ENCODE data around the gene LILRA1.
A peak's percentile ranks its signal among the peaks of the same experiment; 100 is the strongest.
"Not testable (repeated sequence)": the region's sequence is repeated elsewhere in the genome, so short reads cannot be mapped to it uniquely, and the experiment has no call there.

Gene LILRA1

DNA sequence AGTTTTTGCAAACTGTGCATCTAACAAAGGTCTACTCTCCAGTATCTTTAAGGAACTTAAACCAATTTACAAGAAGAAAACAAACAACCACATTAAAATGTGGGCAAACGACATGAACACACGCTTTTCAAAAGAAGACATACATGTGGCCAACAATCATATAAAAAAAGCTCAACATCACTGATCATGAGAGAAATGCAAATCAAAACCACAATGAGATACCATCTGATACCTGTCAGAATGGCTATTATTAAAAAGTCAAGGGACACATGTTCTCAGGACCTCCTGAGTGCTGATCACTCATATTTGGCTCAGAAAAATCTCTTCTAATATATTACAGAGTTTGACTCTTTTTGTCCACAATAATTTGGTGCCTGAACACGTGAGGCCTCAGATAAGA lies 22.6 kb downstream of the LILRA1 start:
- DNase-seq (ENCODE audit: low spot score), result no peak
- no peak overlapping the region for H3K27ac ChIP-seq
- TF ChIP-seq, protein P1, sequence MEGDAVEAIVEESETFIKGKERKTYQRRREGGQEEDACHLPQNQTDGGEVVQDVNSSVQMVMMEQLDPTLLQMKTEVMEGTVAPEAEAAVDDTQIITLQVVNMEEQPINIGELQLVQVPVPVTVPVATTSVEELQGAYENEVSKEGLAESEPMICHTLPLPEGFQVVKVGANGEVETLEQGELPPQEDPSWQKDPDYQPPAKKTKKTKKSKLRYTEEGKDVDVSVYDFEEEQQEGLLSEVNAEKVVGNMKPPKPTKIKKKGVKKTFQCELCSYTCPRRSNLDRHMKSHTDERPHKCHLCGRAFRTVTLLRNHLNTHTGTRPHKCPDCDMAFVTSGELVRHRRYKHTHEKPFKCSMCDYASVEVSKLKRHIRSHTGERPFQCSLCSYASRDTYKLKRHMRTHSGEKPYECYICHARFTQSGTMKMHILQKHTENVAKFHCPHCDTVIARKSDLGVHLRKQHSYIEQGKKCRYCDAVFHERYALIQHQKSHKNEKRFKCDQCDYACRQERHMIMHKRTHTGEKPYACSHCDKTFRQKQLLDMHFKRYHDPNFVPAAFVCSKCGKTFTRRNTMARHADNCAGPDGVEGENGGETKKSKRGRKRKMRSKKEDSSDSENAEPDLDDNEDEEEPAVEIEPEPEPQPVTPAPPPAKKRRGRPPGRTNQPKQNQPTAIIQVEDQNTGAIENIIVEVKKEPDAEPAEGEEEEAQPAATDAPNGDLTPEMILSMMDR (IDR thresholded peaks at IDR 0.05), result no peak
- no peak overlapping the region for H3K4me3 ChIP-seq

DNA sequence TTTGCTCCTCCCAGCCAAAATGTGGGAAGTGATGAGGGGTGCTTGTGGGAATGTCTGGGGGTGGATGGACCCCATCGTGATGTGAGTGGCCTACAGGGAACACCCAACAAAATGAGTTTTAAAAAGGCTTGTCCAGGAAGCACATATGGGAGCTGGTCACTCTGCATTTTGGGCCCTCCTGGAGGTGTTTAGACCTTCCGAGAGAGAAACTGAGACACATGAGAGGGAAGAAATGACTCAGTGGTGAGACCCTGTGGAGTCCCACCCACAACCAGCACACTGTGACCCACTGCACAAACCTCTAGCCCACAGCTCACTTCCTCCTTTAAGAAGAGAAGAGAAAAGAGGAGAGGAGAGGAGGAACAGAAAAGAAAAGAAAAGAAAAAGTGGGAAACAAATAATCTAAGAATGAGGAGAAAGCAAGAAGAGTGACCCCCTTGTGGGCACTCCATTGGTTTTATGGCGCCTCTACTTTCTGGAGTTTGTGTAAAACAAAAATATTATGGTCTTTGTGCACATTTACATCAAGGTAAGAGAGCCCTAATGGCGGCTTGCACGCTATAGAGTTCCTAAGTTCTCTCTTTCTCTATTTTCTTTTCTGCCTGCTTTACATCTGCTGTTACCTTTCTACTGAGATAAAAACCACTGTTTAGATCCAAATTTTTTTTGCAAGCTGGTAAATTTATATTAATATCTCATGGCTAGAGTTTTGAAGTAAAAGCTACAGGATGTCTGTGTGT lies 23.6 kb downstream of the LILRA1 start:
- Histone ChIP-seq H3K4me3 (no peak overlapping the region), H3K27ac (no peak overlapping the region)

GRCh38 chr19:54620464-54620863 lies 27.0 kb downstream of the LILRA1 start:
- Histone ChIP-seq H3K27ac (no peak overlapping the region), H3K4me3 (no peak overlapping the region)
- TF ChIP-seq, protein P1 (IDR thresholded peaks at IDR 0.05), result no peak
- DNase-seq (ENCODE audit: low spot score), result no peak

More for the DNA sequence above, 23.6 kb downstream of the LILRA1 start:
- DNase-seq (ENCODE audit: low spot score), result no peak
- TF ChIP-seq, protein P1 (IDR thresholded peaks at IDR 0.05), result no peak

DNA sequence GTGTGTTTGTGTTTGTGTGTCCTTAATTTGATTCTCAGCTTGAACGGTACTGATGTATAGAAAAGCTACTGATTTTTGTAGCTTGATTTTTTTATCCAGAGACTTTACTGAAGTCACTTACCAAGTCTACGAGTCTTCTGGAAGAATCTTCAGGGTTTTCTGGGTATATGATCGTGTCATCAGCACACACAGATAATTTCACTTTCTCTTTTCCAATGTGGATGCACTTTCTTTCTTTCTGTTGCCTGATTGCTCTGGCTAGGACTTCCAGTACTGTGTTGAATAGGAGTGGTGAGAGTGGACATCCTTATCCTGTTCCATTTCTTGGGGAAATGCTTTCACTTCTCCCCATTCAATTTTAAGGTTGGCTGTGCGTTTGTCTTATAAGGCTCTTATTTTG lies 29.0 kb downstream of the LILRA1 start:
- TF ChIP-seq, protein P1 (IDR thresholded peaks at IDR 0.05), result no peak
- DNase-seq (ENCODE audit: low spot score), result no peak
- Histone ChIP-seq H3K27ac (no peak overlapping the region), H3K4me3 (no peak overlapping the region)

DNA sequence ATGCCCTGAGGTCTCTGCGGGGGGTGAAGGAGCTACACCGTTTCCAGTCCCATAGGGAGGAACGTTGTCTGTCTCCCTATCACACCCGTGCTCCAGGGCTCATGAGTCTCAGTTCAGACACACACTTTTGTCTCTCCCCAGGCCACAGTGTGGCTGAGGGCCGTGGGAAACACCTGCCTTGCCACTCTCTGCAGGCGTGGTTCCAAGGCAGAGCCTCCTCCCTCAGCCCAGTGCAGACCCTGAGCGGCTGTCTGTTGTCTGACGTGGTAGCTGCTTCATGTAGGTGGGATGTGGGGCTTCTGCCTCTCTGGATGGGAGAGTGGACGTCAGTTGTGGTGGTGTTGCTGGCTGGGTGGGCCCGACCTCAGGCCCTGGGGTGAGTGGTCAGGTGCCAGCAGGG lies 30.8 kb downstream of the LILRA1 start:
- not testable (repeated sequence) for H3K27ac ChIP-seq; H3K4me3 ChIP-seq; DNase-seq (ENCODE audit: low spot score)

- H3K27ac ChIP-seq; H3K4me3 ChIP-seq; DNase-seq (ENCODE audit: low spot score): not testable (repeated sequence)
These were observed 31.7 kb downstream of the LILRA1 start for GRCh38 chr19:54624934-54625730.

DNA sequence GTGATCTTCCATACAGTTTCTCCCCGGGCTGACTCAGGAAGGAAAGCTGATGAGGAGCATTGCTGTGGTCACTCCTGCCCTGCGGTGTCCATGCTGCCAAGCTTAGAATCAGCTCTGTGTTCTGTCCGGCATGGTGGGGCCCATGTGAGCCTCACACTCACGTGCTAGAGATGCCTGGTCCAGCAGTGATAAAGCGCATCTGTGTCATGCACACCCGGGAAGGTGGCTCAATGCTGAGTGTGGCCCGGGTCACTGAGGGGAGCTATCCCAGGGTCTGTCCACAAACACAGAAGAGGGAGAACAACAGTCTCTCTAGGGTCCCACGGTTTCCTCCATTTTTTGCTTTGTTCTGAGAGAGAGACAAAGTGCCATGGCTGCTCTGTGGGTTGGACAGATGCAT lies 33.3 kb downstream of the LILRA1 start:
- no peak for DNase-seq (ENCODE audit: low spot score)
- Histone ChIP-seq H3K4me3 (no peak overlapping the region), H3K27ac (no peak overlapping the region)
- TF ChIP-seq, protein P1 (IDR thresholded peaks at IDR 0.05), result no peak

- H3K4me3 ChIP-seq; DNase-seq (ENCODE audit: low spot score); H3K27ac ChIP-seq: not testable (repeated sequence)
These were observed 34.5 kb downstream of the LILRA1 start for GRCh38 chr19:54627912-54628311.

DNA sequence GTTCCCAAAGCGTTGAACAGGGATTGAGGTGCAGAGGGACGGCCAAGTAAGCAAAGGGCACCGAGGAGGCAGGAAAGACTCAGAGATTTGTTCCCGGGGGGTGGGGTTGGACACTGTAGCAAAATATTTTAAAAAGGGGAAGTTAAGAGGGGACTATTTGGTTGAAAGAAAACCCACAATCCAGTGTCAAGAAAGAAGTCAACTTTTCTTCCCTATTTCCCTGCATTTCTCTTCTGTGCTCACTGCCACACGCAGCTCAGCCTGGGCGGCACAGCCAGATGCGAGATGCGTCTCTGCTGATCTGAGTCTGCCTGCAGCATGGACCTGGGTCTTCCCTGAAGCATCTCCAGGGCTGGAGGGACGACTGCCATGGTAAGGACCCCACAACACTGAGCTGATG lies 36.8 kb downstream of the LILRA1 start, which contains the start of gene LILRB1:
LILRB1 (plus strand) TSS at position 223 of the 400 bp plus-strand sequence. CDS start 590 bp downstream, outside the sequence.
- H3K27ac ChIP-seq, result peak within 1 kb of the TSS in 1 of 2 donors; percentile 32
- peak within 1 kb of the TSS; percentile 38 for H3K4me3 ChIP-seq
- DNase-seq (ENCODE audit: low spot score), result not testable (repeated sequence)
